ENCODE data around the gene ARHGEF5. TPM values are rescaled to one million over a fixed set of nuclear protein-coding genes. Genes with fewer than 3 reads are reported as not detected.
A peak's percentile ranks its signal among the peaks of the same experiment; 100 is the strongest.
"Not testable (repeated sequence)": the region's sequence is repeated elsewhere in the genome, so short reads cannot be mapped to it uniquely, and the experiment has no call there.

Gene ARHGEF5
- total RNA-seq, 1 donor from 2014 or later: 34.1 TPM

GRCh38 chr7:144384071-144384470, 28.9 kb downstream of the ARHGEF5 start:
- DNase-seq (ENCODE audit: low read depth): peak; percentile 98

DNA sequence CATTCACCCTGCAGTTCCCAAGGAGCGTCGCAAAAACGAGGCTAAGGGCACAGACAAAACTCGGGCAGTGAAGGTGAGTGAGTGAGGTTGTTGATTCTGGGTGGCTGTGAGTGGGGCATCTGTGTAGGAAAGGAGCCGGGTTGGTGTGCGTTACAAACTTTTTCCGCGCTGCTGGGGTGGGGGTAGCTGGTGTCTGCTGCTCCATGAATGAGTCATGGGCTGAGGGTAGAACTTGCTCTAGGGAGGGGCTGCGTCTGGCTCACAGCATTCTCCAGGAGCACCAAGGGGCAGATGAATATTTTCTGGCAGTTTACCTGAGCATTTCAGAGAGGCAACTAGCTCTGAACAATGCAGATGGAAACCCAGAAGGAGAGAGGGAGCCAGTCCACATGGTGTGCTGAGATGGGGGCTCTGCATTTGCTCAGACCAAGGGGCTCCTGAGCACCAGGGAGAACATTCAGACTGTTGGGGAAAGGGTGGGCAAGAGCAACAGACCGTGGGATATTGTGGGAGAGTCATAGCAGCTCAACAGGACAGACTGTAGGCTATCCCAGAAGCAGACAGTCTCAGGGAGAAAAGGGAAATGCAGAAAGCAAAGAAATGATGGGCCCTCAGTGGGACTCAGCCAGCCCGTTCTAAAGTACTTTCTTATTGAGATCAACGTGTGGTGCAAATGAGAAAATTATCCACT, 29.5 kb downstream of the ARHGEF5 start:
- DNase-seq (ENCODE audit: low read depth): peak; percentile 86

- DNase-seq (ENCODE audit: low read depth): peak; percentile 87
Measured at GRCh38 chr7:144386741-144387140, 31.5 kb downstream of the ARHGEF5 start.

GRCh38 chr7:144388950-144389349, 33.7 kb downstream of the ARHGEF5 start:
- peak; percentile 21 for DNase-seq (ENCODE audit: low read depth)

GRCh38 chr7:144390481-144390880, 35.3 kb downstream of the ARHGEF5 start:
- DNase-seq (ENCODE audit: low read depth): no peak

DNA sequence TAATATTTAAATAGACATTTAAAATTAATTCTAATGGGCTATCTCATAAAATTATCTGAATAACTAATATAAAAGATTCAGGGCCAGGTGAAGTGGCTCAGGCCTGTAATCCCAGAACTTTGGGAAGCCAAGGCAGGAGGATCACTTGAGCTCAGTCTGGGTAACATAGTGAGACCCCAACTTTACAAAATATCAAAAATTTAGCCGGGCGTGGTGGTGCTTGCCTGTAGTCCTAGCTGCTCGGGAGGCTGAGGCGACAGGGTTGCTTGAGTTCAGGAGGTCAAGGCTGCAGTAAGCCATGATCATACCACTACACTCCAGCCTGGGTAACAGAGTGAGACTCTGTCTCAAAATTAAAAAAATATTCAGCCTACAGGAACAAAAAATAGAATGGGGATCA, 35.8 kb downstream of the ARHGEF5 start:
- DNase-seq (ENCODE audit: low read depth): no peak

DNA sequence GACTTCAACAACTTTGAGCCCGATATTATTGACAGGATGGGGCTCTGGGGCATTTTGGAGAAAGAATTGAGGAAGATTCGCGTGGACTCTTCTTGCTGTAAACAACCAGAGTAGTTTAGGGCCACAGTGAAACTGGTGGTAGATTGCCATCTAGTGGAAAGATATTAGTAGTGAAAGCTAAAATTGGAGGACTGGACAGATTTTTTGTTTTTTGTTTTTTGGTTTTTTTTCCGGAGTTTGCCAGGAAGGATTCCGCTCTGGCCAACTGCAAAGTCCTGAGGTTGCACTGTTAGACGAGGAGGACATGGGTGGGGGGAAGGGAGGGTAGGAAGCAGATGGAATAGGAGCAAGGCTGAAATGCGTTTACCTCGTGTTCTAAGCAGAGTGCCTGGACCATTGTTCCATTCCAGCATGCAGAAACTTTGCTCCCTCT, 36.6 kb downstream of the ARHGEF5 start:
- DNase-seq (ENCODE audit: low read depth): peak; percentile 57

GRCh38 chr7:144397086-144397485, 41.9 kb downstream of the ARHGEF5 start:
- no peak for DNase-seq (ENCODE audit: low read depth)

GRCh38 chr7:144398291-144398690, 43.1 kb downstream of the ARHGEF5 start:
- no peak for DNase-seq (ENCODE audit: low read depth)

GRCh38 chr7:144398911-144399310, 43.7 kb downstream of the ARHGEF5 start:
- DNase-seq (ENCODE audit: low read depth): no peak

DNA sequence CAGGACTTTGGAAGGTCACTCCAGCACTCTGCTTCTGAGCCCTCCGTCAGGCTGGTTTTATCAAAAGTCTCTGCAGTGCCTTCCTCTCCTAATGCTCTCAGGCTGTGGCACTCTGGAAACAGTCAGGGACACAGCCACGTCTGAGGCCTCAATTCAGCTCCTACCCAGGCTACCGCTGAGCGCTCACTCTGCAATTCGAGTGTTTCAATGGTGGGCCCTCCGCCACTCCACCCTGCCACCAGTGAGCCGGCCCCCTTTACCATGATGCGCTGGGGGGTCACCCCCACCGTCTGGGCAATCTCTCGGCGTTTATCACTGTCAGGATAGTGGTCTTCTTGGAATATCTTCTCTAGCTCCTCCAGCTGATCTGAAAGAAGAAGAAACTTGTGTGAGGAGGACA, 44.7 kb downstream of the ARHGEF5 start:
- no peak for DNase-seq (ENCODE audit: low read depth)

GRCh38 chr7:144401490-144401889, 46.3 kb downstream of the ARHGEF5 start:
- no peak for DNase-seq (ENCODE audit: low read depth)

GRCh38 chr7:144403102-144403501, 47.9 kb downstream of the ARHGEF5 start:
- DNase-seq (ENCODE audit: low read depth): no peak

DNA sequence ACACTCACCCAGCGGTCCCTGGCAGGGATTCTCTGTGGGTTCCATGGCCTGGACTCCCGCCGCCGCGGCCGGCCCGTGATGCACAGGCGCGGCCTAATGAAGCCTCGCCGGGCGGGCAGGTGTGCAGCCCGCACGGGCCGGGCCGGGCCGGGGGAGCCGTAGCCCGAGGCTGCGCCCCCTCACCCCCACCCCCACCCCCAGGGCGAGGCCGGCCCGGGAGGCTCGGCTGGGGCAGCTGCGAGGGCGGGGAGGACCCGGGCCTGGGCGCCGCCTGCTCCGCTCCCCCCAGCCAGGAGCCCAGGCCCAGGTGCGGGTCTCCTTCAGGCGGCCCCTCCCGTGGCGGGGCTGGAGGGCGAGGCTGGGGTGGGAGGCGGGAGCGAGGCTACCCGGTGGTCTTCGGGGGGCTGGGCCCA, 48.5 kb downstream of the ARHGEF5 start, which contains the start of gene NOBOX:
TSS of gene NOBOX (minus strand) at position 45 of the 413 bp plus-strand sequence.
- no peak for DNase-seq (ENCODE audit: low read depth)

GRCh38 chr7:144404946-144405345, 49.7 kb downstream of the ARHGEF5 start:
- no peak for DNase-seq (ENCODE audit: low read depth)

DNA sequence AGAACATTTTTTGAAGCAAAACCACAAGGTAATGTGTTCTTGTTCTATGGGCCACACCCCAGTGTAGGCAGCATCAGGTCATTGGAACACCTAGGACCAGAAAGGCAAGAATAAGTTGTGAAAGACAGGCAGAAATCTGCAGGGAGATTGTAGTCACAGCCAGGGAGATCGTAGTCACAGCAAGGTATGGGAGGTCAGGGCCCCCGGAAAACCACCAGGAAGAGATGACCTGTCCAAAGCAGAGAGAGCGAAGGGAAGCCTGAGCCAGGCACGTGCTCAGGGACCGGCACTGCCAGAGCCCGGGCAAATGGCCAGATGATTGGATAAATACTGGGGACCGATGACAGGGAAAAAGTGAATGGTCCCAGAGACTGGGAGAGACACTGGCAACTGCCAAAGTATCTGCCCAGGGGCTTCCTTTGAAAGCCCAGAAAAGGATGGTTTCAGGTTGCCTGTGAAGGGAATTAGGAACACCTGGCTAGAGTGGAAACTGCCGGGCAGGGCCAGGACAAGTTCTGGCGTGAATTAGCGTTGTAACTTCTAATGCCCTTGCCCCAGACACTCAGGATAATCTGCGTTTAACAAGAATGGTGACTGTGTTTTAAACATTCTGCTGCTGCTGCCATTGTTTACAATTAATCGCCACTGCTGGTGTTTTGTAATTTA, 52.2 kb downstream of the ARHGEF5 start:
- no peak for DNase-seq (ENCODE audit: low read depth)

GRCh38 chr7:144408121-144408520, 52.9 kb downstream of the ARHGEF5 start:
- DNase-seq (ENCODE audit: low read depth): no peak

- no peak for DNase-seq (ENCODE audit: low read depth)
Measured at GRCh38 chr7:144410441-144410840, 55.2 kb downstream of the ARHGEF5 start.

DNA sequence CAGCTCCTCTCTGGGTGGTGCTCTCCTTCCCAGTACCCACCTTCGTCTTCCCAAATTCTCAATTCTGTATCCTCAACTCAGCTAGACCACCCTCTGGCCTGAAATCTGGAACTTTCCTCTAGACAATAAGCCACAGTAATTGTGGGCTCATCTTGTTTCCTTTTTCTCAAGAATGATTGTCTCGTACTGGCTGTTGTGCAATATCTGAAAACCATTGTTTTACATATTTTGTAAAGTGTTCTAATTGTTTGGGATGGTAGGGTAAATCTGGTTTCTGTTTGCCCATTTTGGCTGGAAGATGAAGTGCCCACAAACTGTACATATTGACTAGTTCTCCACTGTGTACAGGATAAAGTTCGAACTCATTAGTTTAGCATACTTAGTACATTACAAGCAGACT, 59.6 kb downstream of the ARHGEF5 start:
- DNase-seq (ENCODE audit: low read depth): no peak

DNA sequence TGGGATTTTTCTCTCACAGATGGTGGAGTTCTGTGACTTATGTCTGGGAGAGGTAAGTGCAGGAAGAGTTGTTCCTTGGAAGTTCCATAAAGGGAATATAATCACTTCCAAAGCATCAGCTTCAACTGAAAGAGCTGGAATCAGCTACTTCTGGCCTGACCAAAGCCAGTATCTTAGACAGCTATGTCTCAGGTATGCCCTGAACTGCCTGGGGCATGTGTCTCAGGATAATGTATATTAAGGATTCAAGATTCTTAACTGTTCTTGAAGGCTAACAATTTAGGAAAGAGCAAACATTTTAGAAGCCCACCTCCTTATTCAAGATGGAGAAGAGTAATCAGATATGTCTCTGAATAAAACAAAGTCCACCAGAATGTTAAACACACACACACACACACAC, 60.7 kb downstream of the ARHGEF5 start:
- no peak for DNase-seq (ENCODE audit: low read depth)

DNA sequence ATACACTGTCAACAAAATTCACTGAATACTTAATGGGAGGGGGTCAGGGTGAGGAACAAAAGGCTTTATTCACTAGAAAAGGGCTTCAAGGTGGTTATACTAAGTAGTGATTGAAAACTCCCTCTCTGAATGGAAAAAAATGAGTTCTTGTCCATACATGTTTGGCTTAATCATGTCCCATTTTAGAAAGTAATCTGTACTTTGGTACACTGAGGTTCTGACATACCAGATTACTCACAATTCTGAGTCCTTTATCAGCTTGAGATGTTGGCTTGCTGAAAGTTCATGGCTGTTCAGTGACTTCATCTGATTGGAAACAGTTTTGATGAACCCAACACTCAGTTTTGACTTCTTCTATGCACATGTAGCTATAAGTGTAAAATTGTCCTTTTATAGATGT, 61.1 kb downstream of the ARHGEF5 start:
- no peak for DNase-seq (ENCODE audit: low read depth)

DNA sequence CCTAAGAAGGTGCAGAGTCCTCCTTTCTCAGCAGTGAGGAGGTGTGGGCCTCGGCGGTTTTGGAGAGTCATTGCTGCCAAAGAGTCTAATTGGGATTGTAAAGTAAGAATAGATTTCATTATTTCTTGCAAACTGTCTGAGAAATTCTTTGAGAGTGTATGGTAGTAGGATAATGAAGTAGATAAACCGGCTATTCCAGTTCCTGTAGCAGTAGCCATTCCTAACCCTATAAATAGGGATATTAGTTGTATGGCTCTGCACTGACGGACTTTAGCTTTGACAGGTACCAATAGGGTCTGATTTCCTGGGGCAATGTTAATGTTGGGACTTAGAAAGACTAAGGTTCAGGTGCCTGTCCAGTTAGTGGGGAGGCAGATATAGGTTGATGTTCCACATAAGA, 63.7 kb downstream of the ARHGEF5 start:
- DNase-seq (ENCODE audit: low read depth): not testable (repeated sequence)

- not testable (repeated sequence) for DNase-seq (ENCODE audit: low read depth)
Measured at GRCh38 chr7:144427539-144427938, 72.3 kb downstream of the ARHGEF5 start.

All from renal cortical epithelial cell (primary cell).